DND-41 (cell line): ENCODE results near the gene RNF114.

Experiments used
- ATAC-seq: fragments of 200-7000 bp; cut with Tn5 transposase; 3 replicates; pipeline ENCODE4 v1.9.1; 2021; ENCODE audit warnings: low read depth; ENCODE audit not compliant: insufficient read depth
- DNase-seq: peaks from one replicate; pipeline ENCODE4 v3.0.0-alpha.2; 2020
- H2AFZ ChIP-seq: 2 replicates; pipeline ENCODE4 v1.6.0; 2012; ENCODE audit warnings: low read depth, low read length
- H3K27ac ChIP-seq: 2 replicates; pipeline ENCODE4 v1.5.1; 2012; ENCODE audit warnings: low read length, inconsistent platforms
- H3K27me3 ChIP-seq: fragments of 200-600 bp; sonication (generic); 2 replicates; pipeline ENCODE4 v1.6.0; 2012; ENCODE audit warnings: low read length, mild to moderate bottlenecking, inconsistent platforms; ENCODE audit not compliant: insufficient read depth, poor library complexity
- H3K36me3 ChIP-seq: 2 replicates; pipeline ENCODE4 v1.5.1; 2012; ENCODE audit warnings: low read length, inconsistent platforms; ENCODE audit not compliant: insufficient read depth
- H3K4me1 ChIP-seq: 2 replicates; pipeline ENCODE4 v1.5.1; 2012; ENCODE audit warnings: mild to moderate bottlenecking, low read length; ENCODE audit not compliant: insufficient read depth
- H3K4me2 ChIP-seq: 2 replicates; pipeline ENCODE4 v1.6.0; 2012; ENCODE audit warnings: mild to moderate bottlenecking, moderate library complexity, low read length, inconsistent platforms; ENCODE audit not compliant: insufficient read depth
- H3K4me3 ChIP-seq, 2 experiments: fragments of 200-600 bp in 1 of 2; shearing (Covaris generic) in 1 of 2; 2 replicates each; pipeline ENCODE4 v1.5.1; 2012 to 2016; ENCODE audit warnings: inconsistent platforms in 2 of 2, low read length in 2 of 2, mild to moderate bottlenecking in 2 of 2, low read depth in 1 of 2, moderate library complexity in 1 of 2
- H3K79me2 ChIP-seq: 2 replicates; pipeline ENCODE4 v1.6.0; 2012; ENCODE audit warnings: low read length, inconsistent platforms; ENCODE audit not compliant: insufficient read depth
- H3K9ac ChIP-seq: 2 replicates; pipeline ENCODE4 v1.6.0; 2012; ENCODE audit warnings: low read depth, mild to moderate bottlenecking, inconsistent platforms, low read length, moderate library complexity
- H3K9me3 ChIP-seq: 2 replicates; pipeline ENCODE4 v1.5.1; 2012; ENCODE audit warnings: low read length, moderate library complexity, mild to moderate bottlenecking, inconsistent platforms; ENCODE audit not compliant: insufficient read depth, severe bottlenecking
- H4K20me1 ChIP-seq: 2 replicates; pipeline ENCODE4 v1.6.0; 2012; ENCODE audit warnings: low read length; ENCODE audit not compliant: insufficient read depth
- EZH2 ChIP-seq: IDR thresholded peaks from 3 replicates; pipeline ENCODE4 v1.6.1; 2012; ENCODE audit warnings: borderline replicate concordance, low read depth, mild to moderate bottlenecking, moderate library complexity, low read length, inconsistent platforms; ENCODE audit not compliant: severe bottlenecking
- TF ChIP-seq, protein P1 (sequence below): IDR thresholded peaks from 2 replicates; pipeline ENCODE4 v1.5.1; 2012; ENCODE audit warnings: borderline replicate concordance, low read length, moderate library complexity, mild to moderate bottlenecking; ENCODE audit not compliant: poor library complexity, severe bottlenecking; ENCODE audit errors: extremely low read depth

RNF114 gene

DNA sequence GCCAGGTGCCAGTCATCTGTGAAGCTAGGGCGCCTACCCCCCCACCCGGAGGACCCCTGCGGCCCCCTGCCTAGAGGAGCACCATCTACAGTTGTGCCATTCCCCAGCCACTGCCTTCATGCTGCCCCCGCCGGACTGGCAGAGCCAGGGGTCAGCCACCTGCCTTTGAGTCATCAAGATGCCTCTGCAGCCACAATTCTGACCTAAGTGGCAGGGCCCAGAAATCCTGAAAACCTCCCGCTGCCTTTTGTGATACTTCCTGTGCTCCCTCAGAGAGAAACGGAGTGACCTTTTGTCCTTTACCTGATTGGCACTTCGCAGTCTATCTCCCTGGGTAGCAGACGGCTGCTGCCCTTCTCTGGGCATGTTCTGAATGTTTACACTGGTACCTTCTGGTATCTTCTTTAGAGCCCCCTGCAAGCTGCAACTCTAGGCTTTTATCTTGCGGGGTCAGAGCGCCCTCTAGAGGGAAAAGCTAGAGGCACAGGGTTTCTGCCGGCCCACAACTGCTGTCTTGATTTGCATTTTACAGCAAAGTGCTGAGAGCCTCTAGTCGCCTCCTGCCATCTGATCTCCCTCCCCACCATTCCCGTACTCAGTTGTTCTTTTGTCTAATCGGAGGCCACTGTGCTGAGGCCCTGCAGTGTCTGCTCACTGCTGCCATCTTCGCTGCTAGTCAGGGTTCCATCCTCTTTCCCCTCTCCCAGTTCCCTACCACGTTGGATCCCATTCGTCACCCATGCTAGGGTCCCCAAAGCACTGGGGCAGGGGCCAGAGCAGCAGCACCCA is 47.8 kb upstream of the RNF114 start:
- Histone ChIP-seq H3K27me3 (no peaks in the 10 kb centered on the region), H3K4me2 (no peak overlapping the region), H3K4me1 (no peaks in the 10 kb centered on the region), H3K27ac (no peak overlapping the region), H4K20me1 (peaks cover 18% of the 10 kb centered on the region; the same call in 1 of the 2 replicates), H3K36me3 (peaks cover 59% of the 10 kb centered on the region), H3K79me2 (no peaks in the 10 kb centered on the region), H3K9ac (no peak overlapping the region), H2AFZ (no peak overlapping the region), H3K9me3 (no peaks in the 10 kb centered on the region), H3K4me3 (no peak overlapping the region)
- peak; percentile 73 for ATAC-seq
- DNase-seq = peak; percentile 69
- no peak for TF ChIP-seq EZH2
- TF ChIP-seq, protein P1, sequence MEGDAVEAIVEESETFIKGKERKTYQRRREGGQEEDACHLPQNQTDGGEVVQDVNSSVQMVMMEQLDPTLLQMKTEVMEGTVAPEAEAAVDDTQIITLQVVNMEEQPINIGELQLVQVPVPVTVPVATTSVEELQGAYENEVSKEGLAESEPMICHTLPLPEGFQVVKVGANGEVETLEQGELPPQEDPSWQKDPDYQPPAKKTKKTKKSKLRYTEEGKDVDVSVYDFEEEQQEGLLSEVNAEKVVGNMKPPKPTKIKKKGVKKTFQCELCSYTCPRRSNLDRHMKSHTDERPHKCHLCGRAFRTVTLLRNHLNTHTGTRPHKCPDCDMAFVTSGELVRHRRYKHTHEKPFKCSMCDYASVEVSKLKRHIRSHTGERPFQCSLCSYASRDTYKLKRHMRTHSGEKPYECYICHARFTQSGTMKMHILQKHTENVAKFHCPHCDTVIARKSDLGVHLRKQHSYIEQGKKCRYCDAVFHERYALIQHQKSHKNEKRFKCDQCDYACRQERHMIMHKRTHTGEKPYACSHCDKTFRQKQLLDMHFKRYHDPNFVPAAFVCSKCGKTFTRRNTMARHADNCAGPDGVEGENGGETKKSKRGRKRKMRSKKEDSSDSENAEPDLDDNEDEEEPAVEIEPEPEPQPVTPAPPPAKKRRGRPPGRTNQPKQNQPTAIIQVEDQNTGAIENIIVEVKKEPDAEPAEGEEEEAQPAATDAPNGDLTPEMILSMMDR = peak; percentile 89

DNA sequence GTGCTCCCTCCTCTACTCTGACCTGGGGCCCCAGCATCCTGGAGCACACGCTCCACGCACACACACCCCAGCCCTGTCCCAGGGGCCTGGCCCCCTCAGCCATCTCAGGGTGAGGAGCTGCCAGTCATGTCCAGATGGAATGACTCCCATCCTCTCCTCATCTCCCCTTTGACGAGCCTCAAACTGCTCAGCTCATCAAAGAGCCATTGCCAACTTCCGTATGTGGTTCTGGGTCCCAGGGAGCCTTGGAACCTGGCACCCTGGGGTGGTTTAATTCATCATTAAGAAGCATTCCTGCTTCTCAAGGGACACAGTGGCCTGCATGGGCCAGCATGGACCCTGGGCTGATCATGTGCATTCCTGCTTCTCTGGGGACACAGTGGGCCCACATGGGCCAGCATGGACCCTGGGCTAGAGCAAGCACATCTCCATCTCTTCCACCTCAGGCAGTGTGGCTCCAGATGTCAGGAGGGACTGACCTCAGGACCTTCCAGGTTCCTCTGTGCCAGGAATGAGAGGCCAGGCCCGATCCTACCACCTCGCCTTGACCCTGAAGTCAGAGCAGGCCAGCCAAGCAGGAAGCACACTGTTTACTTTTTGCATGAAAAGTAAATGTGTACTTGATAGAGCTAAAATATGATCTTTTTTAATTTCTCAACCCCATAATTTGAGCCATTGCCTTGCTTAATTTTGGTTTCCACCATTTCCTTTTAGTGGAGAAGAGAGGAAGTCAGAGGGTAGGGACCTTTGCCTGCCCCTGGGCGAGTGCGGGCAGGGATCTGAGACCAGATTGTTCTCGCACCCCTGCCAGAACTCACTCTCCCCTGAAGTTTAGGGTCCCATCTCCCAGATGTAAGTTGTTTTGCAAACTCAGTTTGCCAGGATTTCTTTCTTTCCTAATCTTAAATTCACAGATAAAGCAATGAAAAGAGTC is 46.9 kb upstream of the RNF114 start:
- Histone ChIP-seq H3K4me2 (no peak overlapping the region), H3K36me3 (peaks cover 51% of the 10 kb centered on the region), H3K4me3 (no peak overlapping the region), H3K4me1 (no peaks in the 10 kb centered on the region), H2AFZ (no peak overlapping the region), H3K79me2 (no peaks in the 10 kb centered on the region), H3K27me3 (no peaks in the 10 kb centered on the region), H3K27ac (no peak overlapping the region), H3K9ac (no peak overlapping the region), H3K9me3 (no peaks in the 10 kb centered on the region), H4K20me1 (peaks cover 21% of the 10 kb centered on the region; the same call in 1 of the 2 replicates)
- no peak for TF ChIP-seq EZH2
- TF ChIP-seq, protein P1 = no peak
- DNase-seq (no peak), ATAC-seq (no peak)

DNA sequence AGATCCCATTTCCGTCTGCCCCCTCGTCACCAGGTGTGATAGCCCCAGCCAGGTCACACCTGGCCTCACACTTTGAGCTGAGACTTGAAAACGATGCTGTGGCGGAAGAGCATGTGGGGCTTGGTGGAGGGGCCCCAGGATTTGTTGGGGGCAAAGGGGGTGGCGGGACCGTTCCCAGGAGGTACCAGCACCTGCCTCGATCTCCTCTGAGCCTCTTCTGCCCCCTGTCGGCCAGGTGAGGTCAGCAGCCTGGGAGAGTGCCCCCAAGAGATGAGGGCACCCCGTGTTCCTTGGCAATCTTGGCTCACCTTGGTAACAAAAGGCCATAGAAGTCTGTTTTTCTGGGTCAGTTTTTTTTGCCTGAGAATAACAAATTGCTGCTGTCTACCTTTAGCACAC is 46.3 kb upstream of the RNF114 start:
- H3K9me3 ChIP-seq = no peaks in the 10 kb centered on the region
- peaks cover 24% of the 10 kb centered on the region for H4K20me1 ChIP-seq
- H3K4me3 ChIP-seq = no peak overlapping the region
- no peaks in the 10 kb centered on the region for H3K4me1 ChIP-seq
- no peaks in the 10 kb centered on the region for H3K79me2 ChIP-seq
- H3K36me3 ChIP-seq = peaks cover 45% of the 10 kb centered on the region
- H3K27me3 ChIP-seq = no peaks in the 10 kb centered on the region
- DNase-seq (no peak), ATAC-seq (no peak)
- TF ChIP-seq EZH2 = no peak
- TF ChIP-seq, protein P1 = no peak
- H3K27ac ChIP-seq = no peak overlapping the region
- no peak overlapping the region for H3K4me2 ChIP-seq
- H2AFZ ChIP-seq = no peak overlapping the region
- H3K9ac ChIP-seq = no peak overlapping the region
